ENCODE measurements around the gene IL13RA2.

DNA sequence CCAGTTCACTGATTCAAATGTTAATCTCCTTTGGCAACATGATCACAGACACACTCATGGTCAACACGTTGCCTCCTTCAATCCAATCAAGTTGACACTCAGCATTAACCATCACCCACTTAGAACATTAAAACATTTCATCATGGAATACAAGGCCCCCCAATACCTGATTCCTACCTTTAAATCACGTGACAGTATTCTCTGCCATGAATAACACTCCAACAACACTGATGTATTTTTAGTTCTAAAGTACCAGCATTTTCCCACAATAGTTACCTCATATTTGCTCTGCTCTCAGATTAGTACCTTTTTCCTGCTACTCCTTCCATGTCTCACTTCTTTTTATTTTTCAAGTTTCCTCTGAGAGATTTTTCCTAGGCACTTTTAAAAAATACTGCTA, 19.6 kb downstream of the IL13RA2 start:
- no peak for TF ChIP-seq CTCF (IDR thresholded peaks at IDR 0.05; ENCODE audit: extremely low read depth in 1 of 2, insufficient read depth in 1 of 2, low read depth in 1 of 2, low read length in 2 of 2)
- TF ChIP-seq EZH2 (IDR thresholded peaks at IDR 0.05; ENCODE audit: borderline replicate concordance, low read depth, low read length, severe bottlenecking) = no peak
- TF ChIP-seq POLR2A (IDR thresholded peaks at IDR 0.05; ENCODE audit: low read depth, low read length) = no peak

Measured in endothelial cell of umbilical vein (primary cell).